HL-60 (cell line): Measurements from ENCODE around the gene BCL2.

Experiments
- CTCF ChIP-seq: IDR thresholded peaks from one replicate; pipeline ENCODE4 v1.5.1; 2011; ENCODE audit warnings: low read length, control low read depth, inconsistent platforms; ENCODE audit not compliant: insufficient read depth
- POLR2AphosphoS5 ChIP-seq: IDR thresholded peaks from 2 replicates; pipeline ENCODE4 v1.6.1; 2012; ENCODE audit warnings: low read depth
- REST ChIP-seq: IDR thresholded peaks from 2 replicates; pipeline ENCODE4 v1.6.1; 2012; ENCODE audit warnings: low read depth; ENCODE audit not compliant: insufficient replicate concordance
- SPI1 ChIP-seq: IDR thresholded peaks from 2 replicates; pipeline ENCODE4 v1.6.1; 2012; ENCODE audit warnings: low read depth, mild to moderate bottlenecking, borderline replicate concordance

GRCh38 chr18:63312737-63313395 lies 6.7 kb downstream of the BCL2 start:
- TF ChIP-seq CTCF (no peak), SPI1 (no peak), POLR2AphosphoS5 (no peak), REST (no peak)
